ENCODE measurements around the gene ARHGAP18.
A peak's percentile ranks its signal among the peaks of the same experiment; 100 is the strongest.

ARHGAP18 gene

DNA sequence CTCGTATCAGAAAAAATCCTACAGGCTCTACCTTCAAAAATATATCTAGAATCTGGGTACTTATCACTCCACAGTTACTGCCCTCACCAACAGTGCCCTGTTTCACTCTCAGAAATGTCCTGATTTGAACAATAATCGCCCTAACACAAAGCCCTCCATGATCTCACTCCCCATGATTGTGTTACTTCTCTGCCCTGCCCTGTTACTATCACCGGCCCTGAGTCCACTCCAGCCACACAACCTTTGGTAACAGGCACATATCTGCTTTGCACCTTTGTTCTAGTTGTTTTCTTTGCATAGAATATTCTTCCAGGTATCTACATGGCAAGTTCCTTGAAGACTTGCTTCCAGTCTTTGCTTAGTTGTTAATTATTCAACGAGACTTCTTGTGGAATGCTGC lies 142.0 kb downstream of the ARHGAP18 start:
- H3K4me1 ChIP-seq (ENCODE audit: control insufficient read depth, low read length): no peaks in the 10 kb centered on the region
- H3K36me3 ChIP-seq (ENCODE audit: control insufficient read depth, low read length): no peaks in the 10 kb centered on the region
- H4K20me1 ChIP-seq (ENCODE audit: control insufficient read depth, insufficient read depth, low read depth, low read length): no peaks in the 10 kb centered on the region
- no peaks in the 10 kb centered on the region for H3K9me3 ChIP-seq (ENCODE audit: control insufficient read depth, insufficient read depth, low read length)
- TF ChIP-seq, protein P1, sequence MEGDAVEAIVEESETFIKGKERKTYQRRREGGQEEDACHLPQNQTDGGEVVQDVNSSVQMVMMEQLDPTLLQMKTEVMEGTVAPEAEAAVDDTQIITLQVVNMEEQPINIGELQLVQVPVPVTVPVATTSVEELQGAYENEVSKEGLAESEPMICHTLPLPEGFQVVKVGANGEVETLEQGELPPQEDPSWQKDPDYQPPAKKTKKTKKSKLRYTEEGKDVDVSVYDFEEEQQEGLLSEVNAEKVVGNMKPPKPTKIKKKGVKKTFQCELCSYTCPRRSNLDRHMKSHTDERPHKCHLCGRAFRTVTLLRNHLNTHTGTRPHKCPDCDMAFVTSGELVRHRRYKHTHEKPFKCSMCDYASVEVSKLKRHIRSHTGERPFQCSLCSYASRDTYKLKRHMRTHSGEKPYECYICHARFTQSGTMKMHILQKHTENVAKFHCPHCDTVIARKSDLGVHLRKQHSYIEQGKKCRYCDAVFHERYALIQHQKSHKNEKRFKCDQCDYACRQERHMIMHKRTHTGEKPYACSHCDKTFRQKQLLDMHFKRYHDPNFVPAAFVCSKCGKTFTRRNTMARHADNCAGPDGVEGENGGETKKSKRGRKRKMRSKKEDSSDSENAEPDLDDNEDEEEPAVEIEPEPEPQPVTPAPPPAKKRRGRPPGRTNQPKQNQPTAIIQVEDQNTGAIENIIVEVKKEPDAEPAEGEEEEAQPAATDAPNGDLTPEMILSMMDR (IDR thresholded peaks at IDR 0.05; ENCODE audit: low read depth, low read length, poor library complexity, severe bottlenecking): no peak
- TF ChIP-seq EZH2phosphoT487 (IDR thresholded peaks at IDR 0.05; ENCODE audit: borderline replicate concordance, low read length): no peak
- no peaks in the 10 kb centered on the region for H3F3A ChIP-seq (ENCODE audit: control insufficient read depth, insufficient read depth)
- no peak overlapping the region for H3K4me3 ChIP-seq (ENCODE audit: low read length)
- no peaks in the 10 kb centered on the region for H3K79me2 ChIP-seq (ENCODE audit: control insufficient read depth, low read length)
- H3K4me2 ChIP-seq (ENCODE audit: low read length): no peak overlapping the region
- H3K27ac ChIP-seq (ENCODE audit: low read depth, low read length): no peak overlapping the region
- no peaks in the 10 kb centered on the region for H3K9me2 ChIP-seq (replicated peaks; ENCODE audit: control insufficient read depth, low read length)
- H3K27me3 ChIP-seq (ENCODE audit: control insufficient read depth, low read length): no peaks in the 10 kb centered on the region

DNA sequence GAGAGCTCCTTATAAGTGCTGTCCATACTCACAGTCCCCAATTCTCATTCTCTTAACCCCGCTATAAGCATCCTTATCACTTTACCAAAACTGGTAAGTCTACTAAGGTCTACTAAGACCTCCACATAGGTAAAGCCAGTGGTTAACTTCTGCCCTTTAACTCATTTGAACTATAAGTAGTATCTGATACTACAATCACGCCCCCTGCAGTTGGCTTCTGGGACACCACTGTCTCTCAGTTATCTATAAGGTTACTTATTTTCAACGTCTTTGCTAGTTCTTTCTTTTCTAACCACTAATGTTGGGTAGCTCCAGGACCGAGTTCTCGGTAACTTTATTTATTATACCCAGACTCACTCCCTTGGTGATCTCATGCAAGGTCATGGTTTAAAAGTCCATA lies 142.6 kb downstream of the ARHGAP18 start:
- H3K27me3 ChIP-seq (ENCODE audit: control insufficient read depth, low read length): no peaks in the 10 kb centered on the region
- no peaks in the 10 kb centered on the region for H3K4me1 ChIP-seq (ENCODE audit: control insufficient read depth, low read length)
- H3K4me3 ChIP-seq (ENCODE audit: low read length): no peak overlapping the region
- no peaks in the 10 kb centered on the region for H3F3A ChIP-seq (ENCODE audit: control insufficient read depth, insufficient read depth)
- H3K9me2 ChIP-seq (replicated peaks; ENCODE audit: control insufficient read depth, low read length): no peaks in the 10 kb centered on the region
- no peaks in the 10 kb centered on the region for H4K20me1 ChIP-seq (ENCODE audit: control insufficient read depth, insufficient read depth, low read depth, low read length)
- H3K9me3 ChIP-seq (ENCODE audit: control insufficient read depth, insufficient read depth, low read length): no peaks in the 10 kb centered on the region
- no peaks in the 10 kb centered on the region for H3K79me2 ChIP-seq (ENCODE audit: control insufficient read depth, low read length)
- no peak overlapping the region for H3K27ac ChIP-seq (ENCODE audit: low read depth, low read length)
- TF ChIP-seq EZH2phosphoT487 (IDR thresholded peaks at IDR 0.05; ENCODE audit: borderline replicate concordance, low read length): no peak
- TF ChIP-seq, protein P1 (IDR thresholded peaks at IDR 0.05; ENCODE audit: low read depth, low read length, poor library complexity, severe bottlenecking): peak; percentile 44
- H3K36me3 ChIP-seq (ENCODE audit: control insufficient read depth, low read length): no peaks in the 10 kb centered on the region
- H3K4me2 ChIP-seq (ENCODE audit: low read length): no peak overlapping the region

DNA sequence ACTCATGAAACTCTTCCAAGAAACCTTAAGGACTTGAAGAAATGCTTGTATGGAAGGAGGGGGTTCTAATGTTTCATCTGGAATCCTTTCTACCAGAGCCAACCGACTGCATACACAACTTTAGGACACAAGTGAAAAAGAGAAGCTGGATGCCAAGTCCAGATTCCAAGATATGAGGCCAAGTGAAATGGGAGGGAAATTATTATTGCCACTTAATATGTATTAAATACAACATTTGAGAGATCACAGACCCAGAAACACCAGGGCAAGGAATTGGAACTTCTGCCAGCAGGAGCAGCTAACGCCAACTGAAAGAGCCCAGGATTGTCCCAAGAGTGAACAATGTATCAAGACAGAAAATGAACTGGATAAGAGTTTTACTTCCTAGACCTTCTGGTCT lies 144.2 kb downstream of the ARHGAP18 start:
- Histone ChIP-seq H3K27me3 (ENCODE audit: control insufficient read depth, low read length) (no peaks in the 10 kb centered on the region), H3K79me2 (ENCODE audit: control insufficient read depth, low read length) (no peaks in the 10 kb centered on the region), H3K36me3 (ENCODE audit: control insufficient read depth, low read length) (no peaks in the 10 kb centered on the region), H3K4me2 (ENCODE audit: low read length) (no peak overlapping the region), H3K9me2 (replicated peaks; ENCODE audit: control insufficient read depth, low read length) (no peaks in the 10 kb centered on the region), H3K4me1 (ENCODE audit: control insufficient read depth, low read length) (no peaks in the 10 kb centered on the region), H4K20me1 (ENCODE audit: control insufficient read depth, insufficient read depth, low read depth, low read length) (no peaks in the 10 kb centered on the region), H3K27ac (ENCODE audit: low read depth, low read length) (no peak overlapping the region), H3F3A (ENCODE audit: control insufficient read depth, insufficient read depth) (no peaks in the 10 kb centered on the region), H3K4me3 (ENCODE audit: low read length) (no peak overlapping the region), H3K9me3 (ENCODE audit: control insufficient read depth, insufficient read depth, low read length) (no peaks in the 10 kb centered on the region)
- TF ChIP-seq, protein P1 (IDR thresholded peaks at IDR 0.05; ENCODE audit: low read depth, low read length, poor library complexity, severe bottlenecking): no peak
- TF ChIP-seq EZH2phosphoT487 (IDR thresholded peaks at IDR 0.05; ENCODE audit: borderline replicate concordance, low read length): no peak

DNA sequence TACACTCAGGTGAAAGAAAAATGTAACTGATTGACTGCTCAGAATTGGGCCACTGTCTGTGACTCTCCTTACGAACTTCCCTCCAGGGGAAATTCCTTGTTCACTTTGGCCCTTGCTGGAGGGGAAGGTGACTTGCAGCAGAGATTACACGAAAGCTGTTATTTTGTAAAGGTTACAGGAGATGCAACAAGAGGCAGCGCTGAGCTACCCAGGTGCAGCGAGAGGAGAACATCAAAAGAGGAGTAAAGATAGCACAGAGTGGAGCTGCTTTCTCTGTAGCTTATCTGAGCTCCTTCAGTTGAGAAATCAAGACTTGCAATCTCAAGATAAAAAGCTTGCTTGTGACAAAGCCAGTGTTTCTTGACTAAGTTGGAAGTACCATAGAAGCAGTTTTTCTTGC lies 144.6 kb downstream of the ARHGAP18 start:
- Histone ChIP-seq H3K9me2 (replicated peaks; ENCODE audit: control insufficient read depth, low read length) (no peaks in the 10 kb centered on the region), H3K79me2 (ENCODE audit: control insufficient read depth, low read length) (no peaks in the 10 kb centered on the region), H3K27ac (ENCODE audit: low read depth, low read length) (no peak overlapping the region), H3F3A (ENCODE audit: control insufficient read depth, insufficient read depth) (no peaks in the 10 kb centered on the region), H3K4me1 (ENCODE audit: control insufficient read depth, low read length) (no peaks in the 10 kb centered on the region), H4K20me1 (ENCODE audit: control insufficient read depth, insufficient read depth, low read depth, low read length) (no peaks in the 10 kb centered on the region), H3K36me3 (ENCODE audit: control insufficient read depth, low read length) (no peaks in the 10 kb centered on the region), H3K4me2 (ENCODE audit: low read length) (no peak overlapping the region), H3K9me3 (ENCODE audit: control insufficient read depth, insufficient read depth, low read length) (no peaks in the 10 kb centered on the region), H3K27me3 (ENCODE audit: control insufficient read depth, low read length) (no peaks in the 10 kb centered on the region), H3K4me3 (ENCODE audit: low read length) (no peak overlapping the region)
- TF ChIP-seq, protein P1 (IDR thresholded peaks at IDR 0.05; ENCODE audit: low read depth, low read length, poor library complexity, severe bottlenecking): no peak
- no peak for TF ChIP-seq EZH2phosphoT487 (IDR thresholded peaks at IDR 0.05; ENCODE audit: borderline replicate concordance, low read length)
